GM12864 (cell line): ENCODE measurements around the gene CLDN12.

ENCODE experiments used
- DNase-seq: peaks from one replicate; pipeline ENCODE4 v3.0.0-alpha.2; 2011; ENCODE audit warnings: low read depth
- H3K4me3 ChIP-seq: 2 replicates; pipeline ENCODE4 v1.5.1; 2011; ENCODE audit warnings: mild to moderate bottlenecking, low read depth, low read length, control low read depth
- CTCF ChIP-seq: IDR thresholded peaks from 2 replicates; pipeline ENCODE4 v1.5.1; 2011; ENCODE audit warnings: low read depth, mild to moderate bottlenecking, moderate library complexity, low read length, control low read depth, inconsistent platforms; ENCODE audit errors: missing control alignments

CLDN12 gene

GRCh38 chr7:90430614-90431460, 27.6 kb downstream of the CLDN12 start:
- H3K4me3 ChIP-seq: no peak overlapping the region
- DNase-seq: no peak
- no peak for TF ChIP-seq CTCF

- H3K4me3 ChIP-seq: no peak overlapping the region
- no peak for TF ChIP-seq CTCF
- no peak for DNase-seq
These were observed 29.5 kb downstream of the CLDN12 start for GRCh38 chr7:90432752-90433151.

GRCh38 chr7:90433221-90433620, 30.0 kb downstream of the CLDN12 start:
- DNase-seq: no peak
- H3K4me3 ChIP-seq: no peak overlapping the region
- TF ChIP-seq CTCF: no peak

GRCh38 chr7:90445633-90446032, 42.4 kb downstream of the CLDN12 start:
- DNase-seq: no peak
- no peak for TF ChIP-seq CTCF
- no peak overlapping the region for H3K4me3 ChIP-seq

GRCh38 chr7:90446137-90446899, 43.1 kb downstream of the CLDN12 start:
- no peak overlapping the region for H3K4me3 ChIP-seq
- TF ChIP-seq CTCF: no peak
- no peak for DNase-seq

- TF ChIP-seq CTCF: no peak
- no peak overlapping the region for H3K4me3 ChIP-seq
- no peak for DNase-seq
These were observed 50.1 kb downstream of the CLDN12 start for GRCh38 chr7:90453259-90453891.
